Stimulated activated CD4-positive, alpha-beta T cell treated with anti-CD3 and anti-CD28 coated beads, Interleukin-4, amount 100 ng/mL, for 1 hour (primary cell): ENCODE measurements around the gene KIAA0319L.

Experiments
- DNase-seq: peaks from one replicate; pipeline ENCODE4 v3.0.0-alpha.2; 2020

The KIAA0319L gene

GRCh38 chr1:35441926-35442579 lies 115.2 kb downstream of the KIAA0319L start:
- no peak for DNase-seq

- no peak for DNase-seq
Measured at GRCh38 chr1:35439626-35440025, 117.6 kb downstream of the KIAA0319L start.

- no peak for DNase-seq
Measured at GRCh38 chr1:35437200-35437599, 120.0 kb downstream of the KIAA0319L start.

GRCh38 chr1:35436078-35436477 lies 121.1 kb downstream of the KIAA0319L start:
- DNase-seq: no peak

GRCh38 chr1:35434703-35435102 lies 122.5 kb downstream of the KIAA0319L start:
- no peak for DNase-seq

GRCh38 chr1:35433714-35434113 lies 123.5 kb downstream of the KIAA0319L start:
- DNase-seq: no peak

GRCh38 chr1:35432231-35432630 lies 125.0 kb downstream of the KIAA0319L start:
- no peak for DNase-seq

GRCh38 chr1:35431173-35431599 lies 126.0 kb downstream of the KIAA0319L start:
- DNase-seq: no peak

- DNase-seq: no peak
Measured at GRCh38 chr1:35430762-35431161, 126.4 kb downstream of the KIAA0319L start.

GRCh38 chr1:35428360-35428759 lies 128.8 kb downstream of the KIAA0319L start:
- no peak for DNase-seq

- DNase-seq: no peak
Measured at GRCh38 chr1:35426097-35426586, 131.1 kb downstream of the KIAA0319L start.

- no peak for DNase-seq
Measured at GRCh38 chr1:35408925-35409324, 148.3 kb downstream of the KIAA0319L start.

GRCh38 chr1:35407743-35408142 lies 149.5 kb downstream of the KIAA0319L start:
- no peak for DNase-seq

GRCh38 chr1:35406103-35406502 lies 151.1 kb downstream of the KIAA0319L start:
- DNase-seq: no peak

GRCh38 chr1:35401049-35401448 lies 156.2 kb downstream of the KIAA0319L start:
- DNase-seq: no peak

GRCh38 chr1:35398739-35399138 lies 158.5 kb downstream of the KIAA0319L start:
- no peak for DNase-seq

GRCh38 chr1:35394386-35394785 lies 162.8 kb downstream of the KIAA0319L start:
- DNase-seq: no peak

- DNase-seq: no peak
Measured at GRCh38 chr1:35390600-35391494, 166.4 kb downstream of the KIAA0319L start.

- no peak for DNase-seq
Measured at GRCh38 chr1:35386959-35387358, 170.2 kb downstream of the KIAA0319L start.

- no peak for DNase-seq
Measured at GRCh38 chr1:35386290-35386689, 170.9 kb downstream of the KIAA0319L start.
